GM21367 (cell line): Measurements from ENCODE around the gene RMND1.
"Not testable (repeated sequence)": the region's sequence is repeated elsewhere in the genome, so short reads cannot be mapped to it uniquely, and the experiment has no call there.

Experiments used
- ATAC-seq: cut with Tn5 transposase; IDR thresholded peaks from one replicate; pipeline ENCODE4 v1.9.1; 2021; ENCODE audit not compliant: unreplicated experiment

Gene RMND1

DNA sequence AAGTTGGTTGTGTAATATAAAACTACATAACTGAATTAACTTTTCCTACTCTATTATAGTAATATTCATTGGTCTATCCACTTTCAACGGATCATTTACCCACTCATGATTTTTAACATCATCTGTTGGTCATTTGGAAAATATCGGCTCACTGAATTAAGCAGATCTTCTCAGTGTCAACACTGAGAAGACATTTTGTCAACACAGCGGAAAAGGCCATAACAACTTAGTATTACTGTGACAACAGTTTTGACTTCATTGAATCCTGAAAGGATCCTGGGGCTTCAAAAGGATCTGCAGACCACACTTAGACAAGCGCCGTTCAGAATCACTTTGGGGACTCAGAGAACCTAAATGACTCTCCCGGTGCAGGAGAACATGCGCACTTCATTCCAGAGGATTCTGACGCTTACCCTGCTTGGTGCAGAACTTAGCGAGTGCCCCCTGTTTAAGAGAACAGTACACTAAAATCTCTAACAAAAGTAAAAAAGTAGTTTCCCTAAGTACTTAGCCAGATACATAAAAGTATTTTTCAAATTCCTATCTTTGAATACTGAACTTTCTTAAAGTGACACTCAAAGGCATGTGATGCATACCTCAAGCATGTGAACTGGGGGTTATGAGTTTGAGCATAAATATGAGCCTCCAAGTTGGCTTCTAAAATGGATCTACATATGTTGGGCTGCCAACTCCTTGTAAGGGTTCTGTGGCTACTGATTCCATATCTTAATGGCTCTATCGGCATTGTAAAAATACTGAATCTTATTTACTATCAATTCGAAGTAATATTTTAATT, 64.6 kb downstream of the RMND1 start:
- no peak for ATAC-seq

DNA sequence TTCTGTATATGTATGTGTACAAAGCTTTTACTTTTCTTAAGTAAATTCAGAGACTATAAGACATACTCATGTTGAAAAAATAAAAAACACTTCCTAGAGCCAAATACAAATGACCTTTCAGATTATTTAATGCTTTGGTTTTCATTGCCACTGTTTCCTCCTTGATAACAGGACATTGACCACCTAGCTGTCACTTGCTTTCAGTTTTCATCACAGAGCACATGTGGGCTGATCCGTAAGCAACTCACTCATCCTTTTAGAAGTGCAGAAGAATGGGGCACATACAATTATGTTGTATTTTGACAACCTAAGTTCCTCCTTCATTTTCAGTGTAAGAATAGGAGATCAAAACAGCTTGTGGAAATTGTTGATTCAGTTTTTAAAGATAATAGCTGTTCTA, 66.7 kb downstream of the RMND1 start:
- ATAC-seq = no peak

DNA sequence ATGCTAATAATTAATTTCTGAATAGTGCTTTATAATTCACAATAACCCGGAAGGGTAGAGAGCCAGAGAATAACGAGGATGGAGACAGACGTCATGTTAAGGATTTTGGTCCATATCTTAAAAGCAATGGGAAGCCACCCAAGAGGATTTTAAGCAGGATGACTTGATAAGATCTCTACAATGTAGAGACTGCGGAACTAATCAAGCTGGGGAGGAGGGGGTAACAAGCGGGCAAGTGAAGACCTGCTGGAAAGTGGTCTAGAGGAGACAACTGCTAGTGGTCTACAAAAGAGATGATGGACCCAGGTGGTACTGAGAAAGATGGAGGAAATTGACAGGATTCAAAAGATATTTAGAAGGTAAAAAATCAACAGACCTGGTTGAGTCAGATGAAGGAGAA, 67.8 kb downstream of the RMND1 start:
- no peak for ATAC-seq

DNA sequence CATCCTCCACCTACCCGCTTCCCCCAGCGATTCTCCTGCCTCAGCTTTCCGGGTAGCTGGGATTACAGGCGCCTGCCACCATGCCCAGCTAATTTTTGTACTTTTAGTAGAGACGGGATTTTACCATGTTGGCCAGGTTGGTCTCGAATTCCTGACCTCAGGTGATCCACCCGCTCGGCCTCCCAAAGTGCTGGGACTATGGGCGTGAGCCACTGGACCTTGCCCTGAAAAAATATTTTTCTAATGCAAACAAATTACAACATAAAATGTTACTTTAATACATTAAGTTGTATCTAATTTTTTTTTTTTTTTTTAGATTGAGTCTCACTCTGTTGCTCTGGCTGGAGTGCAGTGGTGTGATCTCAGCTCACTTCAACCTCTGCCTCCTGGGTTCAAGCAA, 69.3 kb downstream of the RMND1 start:
- not testable (repeated sequence) for ATAC-seq

DNA sequence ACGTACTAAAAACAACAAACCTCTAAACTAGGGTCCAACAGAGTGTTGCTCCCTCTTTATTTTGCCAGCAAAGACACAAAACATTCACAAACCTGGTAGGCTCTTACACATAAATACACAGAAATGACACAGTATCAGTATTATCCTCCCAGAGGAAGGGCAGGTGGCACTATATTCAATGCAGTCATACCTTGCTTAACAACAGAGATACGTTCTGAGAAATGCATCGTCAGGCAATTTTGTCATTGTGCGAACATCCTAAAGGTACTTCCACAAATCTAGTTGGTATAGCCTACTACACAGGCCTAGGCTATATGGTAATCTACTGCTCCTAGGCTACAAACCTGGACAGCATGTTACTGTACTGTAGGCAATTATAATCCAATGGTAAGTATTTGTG, 70.2 kb downstream of the RMND1 start:
- no peak for ATAC-seq

GRCh38 chr6:151380848-151381205, 71.1 kb downstream of the RMND1 start:
- no peak for ATAC-seq

GRCh38 chr6:151379933-151380847, 71.7 kb downstream of the RMND1 start:
- ATAC-seq = peak; percentile 52

GRCh38 chr6:151377095-151377494, 74.8 kb downstream of the RMND1 start:
- ATAC-seq = no peak

DNA sequence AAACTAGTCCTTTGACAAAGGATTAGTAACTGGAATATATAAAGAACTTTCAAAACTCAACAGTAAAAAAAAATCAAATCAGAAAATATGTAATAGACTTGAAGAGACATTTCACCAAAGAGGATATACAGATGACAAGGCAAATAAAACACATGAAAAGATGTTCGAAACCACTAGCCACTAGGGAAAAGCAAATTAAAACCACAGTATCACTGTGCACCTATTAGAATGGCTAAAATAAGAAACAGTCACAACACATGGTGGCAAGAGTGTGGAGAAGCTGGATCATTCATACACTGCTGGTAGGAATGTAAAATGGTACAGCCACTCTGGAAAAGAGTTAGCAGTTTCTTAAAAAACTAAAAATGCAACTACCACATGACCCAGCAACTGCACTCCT, 75.5 kb downstream of the RMND1 start:
- no peak for ATAC-seq

- ATAC-seq = no peak
Observed at GRCh38 chr6:151375833-151376232, 76.1 kb downstream of the RMND1 start.

GRCh38 chr6:151374036-151374683, 77.8 kb downstream of the RMND1 start:
- ATAC-seq = no peak

DNA sequence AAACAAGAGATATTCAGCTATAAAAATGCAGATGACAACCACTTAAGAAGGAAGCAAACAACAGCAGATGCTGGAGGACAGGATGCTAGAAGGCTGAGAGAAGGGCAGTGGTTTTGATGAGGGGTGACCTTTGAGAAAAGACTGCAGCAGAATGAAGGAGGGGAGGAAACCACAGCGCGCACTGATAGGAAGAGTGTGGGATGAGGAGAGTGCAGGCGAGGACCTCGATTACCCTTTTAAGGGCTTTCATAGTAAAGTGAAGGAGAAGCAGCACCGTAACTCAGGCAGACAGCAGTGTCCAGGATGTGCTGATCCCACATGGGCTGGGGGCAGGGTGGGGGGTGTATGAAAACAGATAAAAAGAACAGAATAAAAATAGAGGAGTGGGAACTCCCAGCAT, 79.8 kb downstream of the RMND1 start:
- ATAC-seq = no peak

DNA sequence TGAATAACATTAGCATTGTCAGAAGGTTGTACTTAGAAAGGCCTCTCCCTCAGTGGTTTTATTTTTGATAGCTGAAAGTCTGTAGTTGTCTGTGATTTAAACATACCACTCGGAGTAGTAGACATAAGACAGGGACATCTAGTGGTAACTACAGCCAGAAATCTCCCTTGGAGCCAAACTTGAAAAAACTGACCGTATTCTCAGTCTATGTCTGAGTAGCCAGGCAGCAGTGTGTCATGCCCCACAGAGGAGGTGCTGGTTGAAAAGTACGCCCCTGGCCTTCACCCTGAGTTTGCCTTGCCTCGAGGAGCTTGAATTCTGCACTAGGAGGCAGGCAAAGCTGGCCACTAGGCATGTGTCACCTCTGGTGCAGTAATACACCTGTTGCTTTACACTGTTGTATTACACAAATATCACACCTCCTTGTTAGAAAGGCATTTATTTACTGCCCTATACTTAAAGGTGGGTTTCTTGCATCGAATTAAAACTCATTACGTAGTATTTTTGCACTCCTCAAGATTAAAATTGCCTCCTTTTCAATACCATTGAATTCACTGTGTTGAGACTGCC, 81.3 kb downstream of the RMND1 start:
- no peak for ATAC-seq

- ATAC-seq = no peak
Observed at GRCh38 chr6:151365233-151365632, 86.7 kb downstream of the RMND1 start.

GRCh38 chr6:151359486-151359885, 92.4 kb downstream of the RMND1 start:
- ATAC-seq = no peak

- no peak for ATAC-seq
Observed at GRCh38 chr6:151358475-151358874, 93.5 kb downstream of the RMND1 start.

DNA sequence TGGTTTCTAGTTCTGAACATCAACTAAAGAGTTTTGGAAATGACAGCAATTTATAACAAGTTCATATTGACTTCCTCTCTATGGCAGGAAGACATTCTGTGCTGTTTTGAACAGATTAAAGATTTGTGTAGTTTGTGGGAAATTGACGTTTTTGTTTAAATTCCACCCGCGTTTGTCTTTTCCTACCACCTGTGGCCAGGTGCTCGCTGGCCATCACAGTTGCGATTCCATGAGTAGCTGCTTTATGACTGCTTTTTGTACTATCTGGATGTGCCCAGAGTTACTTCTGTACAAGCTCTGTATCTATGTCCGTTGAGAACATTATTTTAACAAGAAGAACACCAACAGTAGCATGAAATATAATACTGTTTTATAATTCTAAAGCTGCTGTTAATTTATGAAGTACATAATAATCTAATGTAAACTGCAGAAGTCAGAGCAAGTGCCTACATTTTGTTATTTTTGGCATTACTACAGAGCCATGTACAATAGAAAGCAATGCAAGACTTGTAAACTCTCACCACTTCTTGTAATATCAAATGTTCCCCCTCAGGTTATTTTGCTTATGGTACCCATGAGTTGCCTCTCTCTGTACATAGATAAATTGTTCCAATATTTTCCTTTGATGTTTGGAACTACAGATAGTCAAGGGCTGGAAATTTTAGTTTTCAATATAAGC, 94.0 kb downstream of the RMND1 start:
- ATAC-seq = no peak

DNA sequence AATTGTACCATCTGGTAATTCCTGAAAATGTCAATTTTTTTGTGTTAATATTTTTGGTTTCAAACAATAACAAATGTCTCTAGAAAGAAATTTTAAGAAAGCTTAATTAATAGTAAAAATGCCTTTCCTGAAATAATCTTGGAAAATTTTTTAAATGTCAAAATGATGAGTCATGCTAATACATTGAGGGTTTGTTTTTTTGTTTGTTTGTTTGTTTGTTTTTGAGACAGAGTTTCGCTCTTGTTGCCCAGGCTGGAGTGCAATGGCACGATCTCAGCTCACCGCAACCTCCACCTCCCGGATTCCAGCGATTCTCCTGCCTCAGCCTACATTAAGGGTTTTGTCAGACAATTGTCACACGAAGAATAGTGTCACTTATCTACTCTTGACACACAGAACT, 94.9 kb downstream of the RMND1 start:
- ATAC-seq = not testable (repeated sequence)
